WERI-Rb-1 (cell line): Measurements from ENCODE around the gene TMSB15B.
"Not testable (repeated sequence)": the region's sequence is repeated elsewhere in the genome, so short reads cannot be mapped to it uniquely, and the experiment has no call there.

Source experiments
- DNase-seq: peaks from one replicate; pipeline ENCODE4 v3.0.0-alpha.2; 2020
- H3K27ac ChIP-seq: fragments of 250-450 bp; sonication (Bioruptor Pico); 2 replicates; pipeline ENCODE4 v1.5.1; 2020; ENCODE audit warnings: mild to moderate bottlenecking, moderate library complexity
- H3K27me3 ChIP-seq: fragments of 250-450 bp; sonication (Bioruptor Pico); 2 replicates; pipeline ENCODE4 v1.5.1; 2021; ENCODE audit warnings: mild to moderate bottlenecking, low read depth, moderate library complexity; ENCODE audit not compliant: insufficient read depth, severe bottlenecking
- H3K36me3 ChIP-seq: fragments of 250-450 bp; sonication (Bioruptor Pico); 2 replicates; pipeline ENCODE4 v1.5.1; 2020; ENCODE audit warnings: mild to moderate bottlenecking, moderate library complexity
- H3K4me3 ChIP-seq: 2 replicates; pipeline ENCODE4 v1.5.1; 2011; ENCODE audit warnings: low read depth, mild to moderate bottlenecking, control low read depth, low read length
- H3K9me3 ChIP-seq: fragments of 250-450 bp; sonication (Bioruptor Pico); 2 replicates; pipeline ENCODE4 v1.5.1; 2021; ENCODE audit warnings: mild to moderate bottlenecking, moderate library complexity; ENCODE audit not compliant: severe bottlenecking
- TF ChIP-seq, protein P1 (sequence below): IDR thresholded peaks from 2 replicates; pipeline ENCODE4 v1.5.1; 2011; ENCODE audit warnings: low read depth, mild to moderate bottlenecking, control low read depth, inconsistent platforms, low read length

Gene TMSB15B

DNA sequence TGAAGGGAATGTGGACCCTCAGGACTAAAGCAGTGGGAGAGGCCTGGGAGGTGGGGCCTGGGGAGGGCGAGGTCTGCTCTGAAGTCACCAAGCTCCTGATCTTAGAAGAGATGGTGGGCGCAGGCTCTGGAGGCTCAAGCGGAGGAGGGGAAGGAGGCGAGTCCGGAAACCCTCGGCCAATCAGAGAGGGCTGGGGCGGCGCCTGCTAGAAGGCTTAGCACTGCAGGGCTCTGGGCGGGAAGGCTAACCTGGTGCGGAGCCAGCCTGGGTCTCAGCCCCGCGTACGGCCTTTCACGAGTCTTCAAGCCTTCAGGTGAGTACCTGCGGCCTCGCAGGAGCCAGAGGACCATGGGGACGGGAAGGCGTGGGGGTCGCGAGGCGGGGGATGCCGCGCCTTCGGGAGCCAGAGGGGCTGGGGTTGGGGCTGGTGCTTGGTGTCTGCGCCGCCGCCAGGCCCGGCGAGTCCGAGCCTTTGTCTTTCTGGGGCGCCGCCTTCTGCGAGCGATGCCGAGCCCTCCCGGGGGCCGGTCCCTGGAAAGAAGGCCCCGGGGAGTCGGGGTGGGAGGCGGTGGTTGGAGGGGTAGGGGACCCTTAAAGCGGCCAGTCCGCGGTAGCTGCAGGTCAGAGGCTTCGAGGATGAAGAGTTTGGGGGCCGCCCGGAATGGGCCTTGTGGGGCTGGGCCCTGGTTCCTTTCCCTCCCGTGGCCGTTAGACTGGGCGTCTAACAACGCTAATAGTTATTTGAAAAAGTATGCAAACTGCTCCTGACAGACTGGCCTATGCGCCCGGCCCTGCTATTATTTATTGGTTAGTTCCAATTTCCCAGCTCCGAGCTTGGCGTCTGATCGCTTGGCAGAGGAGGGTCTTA lies at the start of gene TMSB15B:
Gene TMSB15B, plus strand, starts transcription at position 217 of the 868 bp plus-strand sequence.
- DNase-seq, H3K27ac ChIP-seq, H3K9me3 ChIP-seq, H3K4me3 ChIP-seq, H3K36me3 ChIP-seq, H3K27me3 ChIP-seq: not testable (repeated sequence)

DNA sequence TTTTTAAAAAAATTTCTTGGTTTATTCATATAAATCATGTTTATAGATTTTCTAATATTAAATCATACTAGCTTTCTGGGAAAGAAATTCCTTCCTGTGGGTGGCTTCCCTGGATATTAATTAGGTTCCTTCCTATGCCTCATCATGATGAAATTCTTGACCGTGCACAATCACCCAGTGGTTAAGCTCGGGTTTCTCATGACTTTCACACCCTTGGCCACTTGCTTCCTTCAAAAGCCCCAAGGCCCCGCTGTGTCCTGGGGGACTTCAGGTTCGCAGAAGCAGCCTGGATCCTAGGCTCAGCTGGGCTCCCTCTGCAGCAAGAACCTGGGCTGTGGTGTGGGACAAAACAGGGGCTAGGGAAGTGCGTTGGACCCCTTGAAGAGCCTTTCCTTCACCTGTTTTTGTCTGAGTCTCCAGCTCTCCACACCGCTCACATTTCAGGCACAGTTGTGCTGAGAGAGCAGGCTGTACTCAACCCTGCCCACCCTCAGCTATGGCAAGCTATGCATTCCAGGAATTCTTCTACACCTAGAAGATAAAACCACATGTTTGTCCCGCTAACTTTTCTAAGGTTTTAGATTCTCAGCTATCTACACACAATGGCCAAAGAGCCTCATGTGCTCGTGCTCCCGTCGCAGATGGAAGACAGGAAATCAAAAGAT lies 48.9 kb upstream of the TMSB15B start:
- TF ChIP-seq, protein P1, sequence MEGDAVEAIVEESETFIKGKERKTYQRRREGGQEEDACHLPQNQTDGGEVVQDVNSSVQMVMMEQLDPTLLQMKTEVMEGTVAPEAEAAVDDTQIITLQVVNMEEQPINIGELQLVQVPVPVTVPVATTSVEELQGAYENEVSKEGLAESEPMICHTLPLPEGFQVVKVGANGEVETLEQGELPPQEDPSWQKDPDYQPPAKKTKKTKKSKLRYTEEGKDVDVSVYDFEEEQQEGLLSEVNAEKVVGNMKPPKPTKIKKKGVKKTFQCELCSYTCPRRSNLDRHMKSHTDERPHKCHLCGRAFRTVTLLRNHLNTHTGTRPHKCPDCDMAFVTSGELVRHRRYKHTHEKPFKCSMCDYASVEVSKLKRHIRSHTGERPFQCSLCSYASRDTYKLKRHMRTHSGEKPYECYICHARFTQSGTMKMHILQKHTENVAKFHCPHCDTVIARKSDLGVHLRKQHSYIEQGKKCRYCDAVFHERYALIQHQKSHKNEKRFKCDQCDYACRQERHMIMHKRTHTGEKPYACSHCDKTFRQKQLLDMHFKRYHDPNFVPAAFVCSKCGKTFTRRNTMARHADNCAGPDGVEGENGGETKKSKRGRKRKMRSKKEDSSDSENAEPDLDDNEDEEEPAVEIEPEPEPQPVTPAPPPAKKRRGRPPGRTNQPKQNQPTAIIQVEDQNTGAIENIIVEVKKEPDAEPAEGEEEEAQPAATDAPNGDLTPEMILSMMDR = no peak
- Histone ChIP-seq H3K9me3 (no peaks in the 10 kb centered on the region), H3K36me3 (no peaks in the 10 kb centered on the region), H3K27ac (no peak overlapping the region), H3K27me3 (no peaks in the 10 kb centered on the region), H3K4me3 (no peak overlapping the region)
- no peak for DNase-seq

DNA sequence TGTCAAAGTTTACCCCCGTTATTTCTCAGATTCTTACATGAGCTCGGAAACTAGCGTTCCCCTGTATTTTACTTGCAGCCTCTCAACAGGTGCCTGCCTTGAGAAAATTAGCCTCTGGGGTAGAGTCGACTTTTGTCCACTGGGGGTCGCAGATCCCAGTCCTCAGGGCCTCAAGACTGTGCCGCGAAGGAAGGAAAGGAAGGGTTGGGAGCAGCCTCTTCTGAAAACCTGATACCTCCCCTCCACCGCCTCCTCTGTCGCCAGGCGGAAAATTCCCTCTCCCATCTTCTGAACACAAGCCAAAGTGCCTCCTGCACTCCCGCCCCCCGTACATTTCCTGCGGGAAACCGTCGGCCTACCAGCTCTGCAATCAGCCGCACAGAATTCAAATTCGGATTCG lies 44.4 kb upstream of the TMSB15B start:
- Histone ChIP-seq H3K36me3 (no peaks in the 10 kb centered on the region), H3K27me3 (no peaks in the 10 kb centered on the region), H3K9me3 (no peaks in the 10 kb centered on the region), H3K27ac (no peak overlapping the region), H3K4me3 (peak overlapping the region; percentile 61)
- peak; percentile 64 for DNase-seq
- TF ChIP-seq, protein P1 = peak; percentile 61

DNA sequence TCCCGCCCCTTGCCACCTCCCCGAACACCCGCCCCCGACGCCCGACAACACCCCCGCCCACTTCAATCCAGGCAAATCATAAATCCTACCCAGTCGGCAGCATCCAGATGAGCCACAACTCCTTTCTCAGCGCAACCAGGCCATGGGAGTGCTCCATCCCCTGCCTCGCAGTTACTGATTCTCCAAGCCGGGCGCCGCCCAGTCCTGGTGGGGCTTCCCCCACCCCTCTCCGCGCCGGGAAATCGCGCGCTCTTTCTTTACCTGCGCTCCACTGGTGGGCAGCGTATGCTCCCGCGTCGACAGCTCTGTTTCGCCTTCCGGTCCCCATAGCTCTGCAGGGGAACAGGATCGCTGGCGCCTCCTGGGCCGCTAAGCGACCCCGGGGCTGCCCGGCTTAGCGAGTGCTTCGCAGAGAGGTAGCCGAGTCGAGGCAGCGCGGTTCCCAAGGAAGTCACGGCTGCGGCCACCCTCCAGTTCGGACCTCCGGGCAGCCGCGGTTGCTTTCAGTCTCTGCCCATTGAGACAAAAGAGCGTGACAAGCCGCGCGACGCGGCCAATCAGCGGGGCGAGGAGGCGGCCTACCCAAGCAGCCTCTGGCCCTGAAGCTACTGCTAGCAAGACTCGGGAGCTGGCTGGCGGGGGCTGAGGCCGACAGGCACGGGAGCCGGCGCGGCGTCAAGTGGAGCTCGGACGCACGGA lies 43.7 kb upstream of the TMSB15B start:
- Histone ChIP-seq H3K9me3 (no peaks in the 10 kb centered on the region), H3K27ac (peak overlapping the region; percentile 66), H3K4me3 (peak overlapping the region; percentile 61), H3K27me3 (no peaks in the 10 kb centered on the region), H3K36me3 (no peaks in the 10 kb centered on the region)
- peak; percentile 64 for DNase-seq
- TF ChIP-seq, protein P1 = no peak

DNA sequence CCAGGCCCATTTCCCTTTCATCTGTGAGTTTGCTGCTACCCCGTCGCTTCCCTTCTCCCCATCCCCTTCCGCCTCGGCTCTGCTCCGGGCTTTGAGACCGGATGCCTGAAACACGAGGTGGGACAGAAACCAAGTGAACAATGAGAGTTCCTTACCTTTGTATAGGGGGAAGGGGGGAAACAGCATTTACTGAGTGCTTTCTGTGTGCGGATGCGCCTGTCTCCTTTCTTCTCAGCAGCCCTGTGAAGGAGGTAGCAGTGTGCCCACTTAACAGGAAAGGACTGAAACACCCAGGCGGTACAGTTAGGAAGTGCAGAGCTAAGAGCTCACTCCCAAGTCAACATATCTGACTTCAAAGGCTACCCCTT lies 43.2 kb upstream of the TMSB15B start:
- H3K27me3 ChIP-seq = no peaks in the 10 kb centered on the region

DNA sequence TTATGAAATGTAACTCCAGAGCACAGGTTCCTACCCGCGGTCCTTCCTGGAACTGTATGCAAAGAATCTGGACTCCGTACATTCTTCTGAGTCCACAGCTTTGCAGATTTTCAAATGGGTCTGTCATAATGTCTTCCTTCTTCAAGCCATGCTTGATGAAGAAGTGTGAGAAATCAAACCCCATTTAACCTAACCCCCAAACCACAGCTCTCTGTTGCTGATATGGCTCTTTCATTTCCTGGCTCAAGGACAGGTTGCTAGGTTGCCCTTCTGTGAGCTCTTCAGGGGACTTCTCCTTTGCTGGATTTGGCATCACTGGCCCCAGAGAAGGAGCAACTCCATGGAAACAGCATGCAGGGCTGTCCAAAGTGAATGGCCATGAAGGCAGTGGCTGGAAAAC lies 41.9 kb upstream of the TMSB15B start:
- H3K27me3 ChIP-seq, DNase-seq, H3K27ac ChIP-seq, H3K9me3 ChIP-seq, H3K36me3 ChIP-seq, H3K4me3 ChIP-seq: not testable (repeated sequence)

More for the DNA sequence above, 43.2 kb upstream of the TMSB15B start:
- no peaks in the 10 kb centered on the region for H3K36me3 ChIP-seq
- H3K27ac ChIP-seq = peak overlapping the region; percentile 66
- peak; percentile 28 for DNase-seq
- peak overlapping the region; percentile 61 for H3K4me3 ChIP-seq
- TF ChIP-seq, protein P1 = 0 out of 2 replicates have a peak, but pooled peaks have one; percentile 10
- no peaks in the 10 kb centered on the region for H3K9me3 ChIP-seq
